ENCODE results near the gene CHCHD4.
"Not testable (repeated sequence)": the region's sequence is repeated elsewhere in the genome, so short reads cannot be mapped to it uniquely, and the experiment has no call there.

The CHCHD4 gene

GRCh38 chr3:14133876-14134275 lies 9.2 kb upstream of the CHCHD4 start:
- no peak for FAIRE-seq

GRCh38 chr3:14133188-14133800 lies 8.6 kb upstream of the CHCHD4 start:
- FAIRE-seq = no peak

GRCh38 chr3:14132689-14133088 lies 8.0 kb upstream of the CHCHD4 start:
- no peak for FAIRE-seq

- FAIRE-seq = no peak
Measured at GRCh38 chr3:14132120-14132519, 7.5 kb upstream of the CHCHD4 start.

GRCh38 chr3:14131134-14131533 lies 6.5 kb upstream of the CHCHD4 start:
- no peak for FAIRE-seq

- no peak for FAIRE-seq
Measured at GRCh38 chr3:14130707-14131106, 6.0 kb upstream of the CHCHD4 start.

GRCh38 chr3:14130230-14130629 lies 5.6 kb upstream of the CHCHD4 start:
- FAIRE-seq = no peak

GRCh38 chr3:14129296-14129695 lies 4.6 kb upstream of the CHCHD4 start:
- FAIRE-seq = no peak

- FAIRE-seq = no peak
Measured at GRCh38 chr3:14128724-14129123, 4.1 kb upstream of the CHCHD4 start.

GRCh38 chr3:14127516-14128161 lies 3.0 kb upstream of the CHCHD4 start:
- no peak for FAIRE-seq

GRCh38 chr3:14126887-14127505 lies 2.3 kb upstream of the CHCHD4 start:
- FAIRE-seq = no peak

- no peak for FAIRE-seq
Measured at GRCh38 chr3:14126017-14126886, 1.6 kb upstream of the CHCHD4 start.

GRCh38 chr3:14125193-14126016 lies 735 bp upstream of the CHCHD4 start:
- no peak for FAIRE-seq

GRCh38 chr3:14124223-14124614 lies 451 bp downstream of the CHCHD4 start:
- no peak for FAIRE-seq

- no peak for FAIRE-seq
Measured at GRCh38 chr3:14123308-14124222, 1.1 kb downstream of the CHCHD4 start.

GRCh38 chr3:14122301-14122700 lies 2.4 kb downstream of the CHCHD4 start:
- FAIRE-seq = no peak

GRCh38 chr3:14121859-14122258 lies 2.8 kb downstream of the CHCHD4 start:
- FAIRE-seq = no peak

- not testable (repeated sequence) for FAIRE-seq
Measured at GRCh38 chr3:14120921-14121448, 3.7 kb downstream of the CHCHD4 start.

GRCh38 chr3:14120111-14120920 lies 4.4 kb downstream of the CHCHD4 start:
- FAIRE-seq = no peak

- FAIRE-seq = no peak
Measured at GRCh38 chr3:14119651-14120050, 5.0 kb downstream of the CHCHD4 start.
